ENCODE data around the gene FBRSL1.

Gene FBRSL1

DNA sequence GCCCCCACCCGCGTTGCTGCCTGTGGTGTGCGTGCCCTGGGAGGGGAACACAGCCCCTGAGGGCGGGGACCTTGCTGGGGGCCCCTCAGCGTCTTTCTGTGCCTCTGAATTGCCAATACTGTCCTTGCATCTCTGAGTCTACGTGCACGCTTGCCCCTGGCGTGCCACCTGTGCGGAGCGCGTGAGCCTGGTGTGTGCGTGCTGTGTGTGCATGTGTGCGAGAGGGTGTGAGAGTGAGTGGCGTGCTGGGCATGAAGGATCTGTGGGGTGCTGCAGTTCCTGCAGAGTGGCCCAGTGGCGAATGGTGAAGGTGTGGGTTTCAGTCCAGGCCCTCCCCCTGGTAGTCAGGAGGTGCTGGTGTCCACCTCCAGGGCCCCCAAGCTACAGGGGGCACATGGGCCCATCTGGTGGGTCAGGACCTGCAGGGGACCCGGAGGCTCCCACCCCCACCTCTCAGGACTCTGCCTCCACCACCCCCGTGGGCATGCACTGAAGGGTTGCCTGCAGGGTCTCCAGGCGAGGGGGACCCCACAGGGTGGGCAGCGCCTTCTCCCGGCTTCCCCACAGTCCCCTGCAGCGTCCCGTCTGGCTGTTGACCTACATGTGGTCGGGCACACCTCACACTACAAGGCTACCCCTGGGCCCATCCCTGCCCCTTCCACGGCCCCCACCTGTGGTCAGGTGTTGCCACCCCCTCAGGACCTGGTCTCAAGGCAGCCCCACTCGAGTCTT, 21.0 kb downstream of the FBRSL1 start:
- no peak overlapping the region for H3K27ac ChIP-seq (ENCODE audit: low read length)
- H3K27me3 ChIP-seq (ENCODE audit: low read depth, low read length): no peaks in the 10 kb centered on the region
- no peak overlapping the region for H3K4me3 ChIP-seq (ENCODE audit: low read depth in 1 of 2, low read length in 2 of 2)
- H3K36me3 ChIP-seq (ENCODE audit: control insufficient read depth in 1 of 2, insufficient read depth in 2 of 2, low read length in 2 of 2): peaks cover 3 to 39% of the 10 kb centered on the region in 2 donors
- peaks cover 0 to 6% of the 10 kb centered on the region in 2 donors for H3K9me3 ChIP-seq (ENCODE audit: control insufficient read depth in 1 of 2, low read length in 2 of 2)
- H3K4me1 ChIP-seq (ENCODE audit: control insufficient read depth in 1 of 2, insufficient read depth in 2 of 2, low read length in 2 of 2): peaks cover 4 to 16% of the 10 kb centered on the region in 2 donors

DNA sequence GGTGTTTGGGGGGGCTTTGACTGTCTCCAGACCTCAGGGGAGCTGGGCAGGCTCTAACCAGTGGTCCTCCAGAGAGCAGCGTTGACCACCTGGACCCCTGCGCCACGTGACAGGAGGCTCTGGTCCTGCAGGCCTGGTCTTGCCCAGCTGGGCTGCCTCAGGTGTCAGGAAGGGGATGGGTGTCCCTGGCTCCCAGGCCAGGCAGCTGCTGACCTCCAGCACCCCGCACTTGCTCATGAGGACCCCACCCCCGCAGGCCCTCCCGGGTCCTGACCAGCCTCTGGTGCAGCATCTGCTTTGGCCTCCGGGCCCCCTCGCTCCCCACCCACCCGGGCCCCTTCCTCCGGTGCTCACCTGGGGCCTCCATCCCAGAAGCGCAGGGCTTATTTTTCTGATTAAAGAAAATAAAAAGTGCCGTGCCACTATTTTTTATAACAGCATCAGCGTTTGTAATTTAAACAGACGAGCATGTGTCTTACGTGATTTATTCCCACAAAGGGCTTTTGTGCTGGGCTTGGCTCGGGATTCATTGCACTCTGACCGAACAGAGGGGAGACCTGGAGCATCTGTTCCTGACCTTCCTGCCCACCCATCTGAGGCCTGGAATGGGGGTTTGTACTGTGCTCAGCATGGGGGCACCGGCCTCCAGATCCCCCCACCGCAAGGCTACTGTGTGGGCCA, 21.7 kb downstream of the FBRSL1 start:
- Histone ChIP-seq H3K4me1 (ENCODE audit: control insufficient read depth in 1 of 2, insufficient read depth in 2 of 2, low read length in 2 of 2) (peaks cover 0 to 9% of the 10 kb centered on the region in 2 donors), H3K27me3 (ENCODE audit: low read depth, low read length) (no peaks in the 10 kb centered on the region), H3K4me3 (ENCODE audit: low read depth in 1 of 2, low read length in 2 of 2) (no peak overlapping the region), H3K9me3 (ENCODE audit: control insufficient read depth in 1 of 2, low read length in 2 of 2) (peaks cover 0 to 13% of the 10 kb centered on the region in 2 donors), H3K36me3 (ENCODE audit: control insufficient read depth in 1 of 2, insufficient read depth in 2 of 2, low read length in 2 of 2) (peaks cover 3 to 39% of the 10 kb centered on the region in 2 donors), H3K27ac (ENCODE audit: low read length) (no peak overlapping the region)

GRCh38 chr12:132512197-132513069, 22.5 kb downstream of the FBRSL1 start:
- peaks cover 3 to 39% of the 10 kb centered on the region in 2 donors for H3K36me3 ChIP-seq (ENCODE audit: control insufficient read depth in 1 of 2, insufficient read depth in 2 of 2, low read length in 2 of 2)
- no peak overlapping the region for H3K4me3 ChIP-seq (ENCODE audit: low read depth in 1 of 2, low read length in 2 of 2)
- peaks cover 0 to 1% of the 10 kb centered on the region in 2 donors for H3K4me1 ChIP-seq (ENCODE audit: control insufficient read depth in 1 of 2, insufficient read depth in 2 of 2, low read length in 2 of 2)
- no peak overlapping the region for H3K27ac ChIP-seq (ENCODE audit: low read length)
- H3K9me3 ChIP-seq (ENCODE audit: control insufficient read depth in 1 of 2, low read length in 2 of 2): peaks cover 0 to 13% of the 10 kb centered on the region in 2 donors
- H3K27me3 ChIP-seq (ENCODE audit: low read depth, low read length): no peaks in the 10 kb centered on the region

DNA sequence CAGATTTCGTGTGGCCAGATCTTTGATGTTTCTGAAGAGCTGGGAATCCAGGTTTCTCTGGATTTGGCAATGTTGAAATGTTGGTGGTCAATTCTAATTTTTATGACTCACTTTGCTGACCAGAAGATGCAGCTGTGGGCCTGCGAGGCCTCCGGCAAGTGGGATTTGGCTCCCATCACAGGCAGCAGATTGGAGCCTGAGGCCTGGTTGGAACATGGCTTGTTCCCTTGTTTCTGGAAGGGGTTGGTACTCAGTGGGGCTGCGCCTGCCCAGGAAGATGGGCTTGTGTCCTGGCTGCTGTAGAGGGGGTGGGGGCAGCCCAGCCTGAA, 23.1 kb downstream of the FBRSL1 start:
- Histone ChIP-seq H3K27ac (ENCODE audit: low read length) (no peak overlapping the region), H3K9me3 (ENCODE audit: control insufficient read depth in 1 of 2, low read length in 2 of 2) (peaks cover 0 to 13% of the 10 kb centered on the region in 2 donors), H3K4me1 (ENCODE audit: control insufficient read depth in 1 of 2, insufficient read depth in 2 of 2, low read length in 2 of 2) (no peaks in the 10 kb centered on the region), H3K27me3 (ENCODE audit: low read depth, low read length) (no peaks in the 10 kb centered on the region), H3K4me3 (ENCODE audit: low read depth in 1 of 2, low read length in 2 of 2) (no peak overlapping the region), H3K36me3 (ENCODE audit: control insufficient read depth in 1 of 2, insufficient read depth in 2 of 2, low read length in 2 of 2) (peaks cover 3 to 40% of the 10 kb centered on the region in 2 donors)

DNA sequence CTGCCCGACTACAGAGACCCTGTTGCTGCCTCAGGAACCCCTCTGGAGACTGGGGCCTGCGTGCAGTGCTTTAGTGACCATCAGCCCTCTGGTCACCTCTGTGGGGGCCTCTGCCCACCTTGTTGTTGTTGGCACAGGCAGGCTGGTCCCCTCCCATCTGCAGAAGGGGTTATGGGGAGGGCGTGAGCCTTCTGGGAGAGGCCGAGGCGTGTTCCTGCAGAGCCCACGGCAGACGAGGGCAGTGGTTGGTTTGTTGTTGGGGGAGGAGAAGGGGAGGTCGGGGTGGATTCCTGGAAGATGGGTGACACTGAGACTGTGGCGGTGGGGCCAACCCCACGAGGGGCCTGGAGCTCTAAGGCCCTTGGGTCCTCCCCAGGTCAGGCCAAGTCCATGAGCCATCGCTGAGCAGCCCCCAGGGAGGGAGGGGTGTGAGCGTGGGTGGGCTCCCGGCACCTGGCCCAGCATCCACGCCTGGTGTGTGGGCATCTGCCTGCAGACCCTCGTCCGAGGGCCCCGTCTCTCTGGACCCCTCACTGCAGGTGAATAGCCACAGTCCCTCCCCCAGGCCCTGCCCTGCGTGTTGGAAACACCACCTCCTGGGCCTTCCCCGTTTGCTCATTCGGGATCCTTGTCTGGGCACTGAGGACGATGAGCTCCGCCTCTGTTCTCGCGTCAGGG, 23.6 kb downstream of the FBRSL1 start:
- no peaks in the 10 kb centered on the region for H3K4me1 ChIP-seq (ENCODE audit: control insufficient read depth in 1 of 2, insufficient read depth in 2 of 2, low read length in 2 of 2)
- H3K27me3 ChIP-seq (ENCODE audit: low read depth, low read length): no peaks in the 10 kb centered on the region
- peaks cover 3 to 40% of the 10 kb centered on the region in 2 donors for H3K36me3 ChIP-seq (ENCODE audit: control insufficient read depth in 1 of 2, insufficient read depth in 2 of 2, low read length in 2 of 2)
- no peak overlapping the region for H3K27ac ChIP-seq (ENCODE audit: low read length)
- H3K9me3 ChIP-seq (ENCODE audit: control insufficient read depth in 1 of 2, low read length in 2 of 2): peaks cover 0 to 13% of the 10 kb centered on the region in 2 donors
- no peak overlapping the region for H3K4me3 ChIP-seq (ENCODE audit: low read depth in 1 of 2, low read length in 2 of 2)

DNA sequence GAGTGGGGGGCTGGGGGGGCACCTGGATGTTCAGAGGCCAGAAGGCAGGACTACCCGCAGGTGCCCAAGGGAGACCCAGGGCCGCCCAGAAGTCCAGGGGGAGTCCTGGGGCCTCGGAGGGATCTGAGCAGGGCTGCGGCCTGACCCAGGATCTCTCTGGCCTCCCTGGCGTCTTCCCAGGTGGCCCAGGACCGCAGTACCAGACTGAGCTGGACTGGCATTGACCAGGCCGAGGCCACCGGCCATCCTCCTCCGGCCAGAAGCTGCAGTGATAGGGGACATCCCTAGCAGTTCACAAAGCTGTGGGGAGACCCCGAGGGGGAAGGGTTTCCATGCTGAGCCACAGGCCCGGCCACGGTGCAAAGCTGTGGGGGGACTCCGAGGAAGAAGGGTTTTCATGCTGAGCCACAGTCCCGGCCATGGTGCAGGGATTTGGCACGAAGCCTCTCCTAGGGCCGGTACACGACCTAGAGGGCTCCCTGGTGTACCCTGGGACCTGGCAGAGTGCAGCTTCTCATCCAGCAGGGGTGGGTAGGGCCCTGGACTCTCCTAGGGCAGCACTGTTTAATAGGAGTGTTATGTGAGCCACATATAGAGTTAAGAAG, 24.4 kb downstream of the FBRSL1 start:
- no peak overlapping the region for H3K27ac ChIP-seq (ENCODE audit: low read length)
- H3K27me3 ChIP-seq (ENCODE audit: low read depth, low read length): no peaks in the 10 kb centered on the region
- H3K36me3 ChIP-seq (ENCODE audit: control insufficient read depth in 1 of 2, insufficient read depth in 2 of 2, low read length in 2 of 2): peaks cover 3 to 40% of the 10 kb centered on the region in 2 donors
- H3K4me3 ChIP-seq (ENCODE audit: low read depth in 1 of 2, low read length in 2 of 2): no peak overlapping the region
- no peaks in the 10 kb centered on the region for H3K4me1 ChIP-seq (ENCODE audit: control insufficient read depth in 1 of 2, insufficient read depth in 2 of 2, low read length in 2 of 2)
- H3K9me3 ChIP-seq (ENCODE audit: control insufficient read depth in 1 of 2, low read length in 2 of 2): peaks cover 0 to 18% of the 10 kb centered on the region in 2 donors

- H3K4me3 ChIP-seq (ENCODE audit: low read depth in 1 of 2, low read length in 2 of 2): no peak overlapping the region
- no peak overlapping the region for H3K27ac ChIP-seq (ENCODE audit: low read length)
- no peaks in the 10 kb centered on the region for H3K27me3 ChIP-seq (ENCODE audit: low read depth, low read length)
- H3K9me3 ChIP-seq (ENCODE audit: control insufficient read depth in 1 of 2, low read length in 2 of 2): peaks cover 0 to 18% of the 10 kb centered on the region in 2 donors
- H3K4me1 ChIP-seq (ENCODE audit: control insufficient read depth in 1 of 2, insufficient read depth in 2 of 2, low read length in 2 of 2): no peaks in the 10 kb centered on the region
- peaks cover 3 to 35% of the 10 kb centered on the region in 2 donors for H3K36me3 ChIP-seq (ENCODE audit: control insufficient read depth in 1 of 2, insufficient read depth in 2 of 2, low read length in 2 of 2)
Measured at GRCh38 chr12:132514838-132515237, 24.9 kb downstream of the FBRSL1 start.

DNA sequence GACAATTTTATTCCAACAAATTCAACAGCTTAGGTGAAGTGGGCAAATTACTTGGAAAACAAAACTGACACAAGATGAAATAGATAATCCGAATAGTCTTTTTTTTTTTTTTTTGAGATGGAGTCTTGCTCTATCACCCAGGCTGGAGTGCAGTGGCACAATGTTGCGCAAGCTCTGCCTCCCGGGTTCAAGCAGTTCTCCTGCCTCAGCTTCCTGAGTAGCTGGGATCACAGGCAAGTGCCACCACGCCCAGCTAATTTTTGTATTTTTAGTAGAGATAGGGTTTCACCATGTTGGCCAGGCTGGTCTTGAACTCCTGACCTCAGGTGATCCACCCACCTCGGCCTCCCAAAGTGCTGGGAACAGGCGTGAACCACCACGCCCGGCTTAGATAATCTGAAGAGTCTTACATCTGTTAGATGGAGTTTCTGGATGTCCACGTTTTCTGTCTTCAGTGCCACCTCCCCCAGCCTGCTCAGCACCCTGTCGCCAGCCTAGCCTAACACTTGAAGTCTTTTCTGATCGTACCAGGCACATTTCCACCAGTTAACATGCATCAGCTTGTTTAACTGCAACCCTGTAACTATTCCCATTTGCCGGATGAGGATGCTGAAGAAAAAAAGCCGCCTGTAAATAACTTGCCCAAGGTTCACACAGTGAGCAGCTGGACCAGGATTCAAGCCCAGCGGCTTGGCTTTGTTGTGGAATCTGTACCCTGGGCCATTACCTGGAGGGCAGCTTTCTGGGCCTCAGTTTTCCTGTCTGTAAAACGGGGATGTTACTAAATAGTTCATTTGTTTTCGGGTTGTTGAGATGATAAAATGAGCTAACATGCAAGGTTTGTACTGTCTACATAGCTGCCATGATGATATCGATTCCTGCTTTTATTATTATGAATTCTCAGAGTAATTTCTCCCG, 26.4 kb downstream of the FBRSL1 start:
- Histone ChIP-seq H3K36me3 (ENCODE audit: control insufficient read depth in 1 of 2, insufficient read depth in 2 of 2, low read length in 2 of 2) (peaks cover 3 to 21% of the 10 kb centered on the region in 2 donors), H3K4me1 (ENCODE audit: control insufficient read depth in 1 of 2, insufficient read depth in 2 of 2, low read length in 2 of 2) (no peaks in the 10 kb centered on the region), H3K27me3 (ENCODE audit: low read depth, low read length) (no peaks in the 10 kb centered on the region), H3K27ac (ENCODE audit: low read length) (no peak overlapping the region), H3K4me3 (ENCODE audit: low read depth in 1 of 2, low read length in 2 of 2) (no peak overlapping the region), H3K9me3 (ENCODE audit: control insufficient read depth in 1 of 2, low read length in 2 of 2) (peaks cover 0 to 18% of the 10 kb centered on the region in 2 donors)

GRCh38 chr12:132517013-132517739, 27.2 kb downstream of the FBRSL1 start:
- H3K27me3 ChIP-seq (ENCODE audit: low read depth, low read length): no peaks in the 10 kb centered on the region
- no peak overlapping the region for H3K4me3 ChIP-seq (ENCODE audit: low read depth in 1 of 2, low read length in 2 of 2)
- no peak overlapping the region for H3K27ac ChIP-seq (ENCODE audit: low read length)
- no peaks in the 10 kb centered on the region for H3K4me1 ChIP-seq (ENCODE audit: control insufficient read depth in 1 of 2, insufficient read depth in 2 of 2, low read length in 2 of 2)
- peaks cover 0 to 18% of the 10 kb centered on the region in 2 donors for H3K9me3 ChIP-seq (ENCODE audit: control insufficient read depth in 1 of 2, low read length in 2 of 2)
- H3K36me3 ChIP-seq (ENCODE audit: control insufficient read depth in 1 of 2, insufficient read depth in 2 of 2, low read length in 2 of 2): peaks cover 0 to 21% of the 10 kb centered on the region in 2 donors
